ENCODE results near the gene LYZL4. TPM values are rescaled to one million over a fixed set of nuclear protein-coding genes. Genes with fewer than 3 reads are reported as not detected.

LYZL4 gene
- total RNA-seq, 2 donors from 2014 or later, result not detected

DNA sequence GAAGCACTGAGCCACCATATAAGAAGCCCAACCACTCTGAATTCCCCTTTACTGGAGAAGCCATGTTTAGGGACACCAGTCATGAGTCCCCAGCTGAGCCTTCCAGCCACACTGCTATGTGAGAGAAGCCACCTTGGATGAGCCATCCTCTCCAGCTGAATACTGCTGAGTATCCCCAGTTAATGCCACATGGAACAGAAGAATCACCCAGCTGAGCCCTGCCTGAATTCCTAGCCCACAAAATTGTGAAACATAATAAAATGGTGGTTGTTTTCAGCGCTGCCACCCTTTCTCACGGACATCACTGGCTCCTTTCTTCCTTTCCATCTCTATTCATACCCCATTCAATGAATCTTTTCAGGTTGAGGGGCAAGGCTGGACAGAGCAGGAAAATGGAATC is 22.1 kb upstream of the LYZL4 start:
- intact Hi-C loops (cut with DNase I, micrococcal nuclease), result no loop called here
- ATAC-seq (no peak), DNase-seq (no peak)

DNA sequence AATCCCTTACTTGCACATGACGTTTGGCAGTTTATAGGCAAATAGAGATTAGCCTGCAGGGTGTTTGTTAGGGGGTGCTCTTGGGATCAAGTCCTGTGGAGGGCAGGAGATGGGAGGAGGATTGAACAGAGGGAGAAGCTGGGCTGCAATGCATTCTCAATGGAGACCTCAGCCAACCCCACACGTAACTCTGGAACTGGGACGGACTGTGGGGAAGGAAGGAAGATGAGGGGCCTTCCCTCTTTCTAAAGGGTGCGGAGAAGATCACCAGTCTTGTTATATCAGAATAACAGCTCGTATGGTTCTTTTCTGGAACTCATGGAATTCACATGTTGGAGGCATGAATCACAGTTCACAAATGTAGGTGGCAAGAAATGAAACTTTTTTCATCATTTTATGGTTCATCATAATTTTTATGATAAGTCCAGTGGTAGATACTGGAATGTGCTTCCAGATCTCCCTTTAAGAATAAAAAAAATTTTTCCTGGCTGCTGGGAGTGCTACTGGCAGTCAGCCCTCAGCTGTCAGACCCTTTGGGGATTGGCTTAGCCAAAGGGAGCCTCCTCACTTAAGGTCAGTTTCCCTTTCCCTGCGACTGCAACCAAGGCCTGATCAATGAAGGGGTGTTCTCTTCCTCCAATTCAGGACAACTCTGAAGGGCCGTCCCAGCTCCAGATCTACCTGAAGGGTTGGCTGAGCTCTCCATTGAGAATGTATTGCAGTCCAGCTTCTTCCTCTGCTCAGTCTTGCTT is 20.5 kb upstream of the LYZL4 start:
- ATAC-seq, result no peak
- DNase-seq, result no peak
- intact Hi-C loops (cut with DNase I, micrococcal nuclease), result no loop called here

DNA sequence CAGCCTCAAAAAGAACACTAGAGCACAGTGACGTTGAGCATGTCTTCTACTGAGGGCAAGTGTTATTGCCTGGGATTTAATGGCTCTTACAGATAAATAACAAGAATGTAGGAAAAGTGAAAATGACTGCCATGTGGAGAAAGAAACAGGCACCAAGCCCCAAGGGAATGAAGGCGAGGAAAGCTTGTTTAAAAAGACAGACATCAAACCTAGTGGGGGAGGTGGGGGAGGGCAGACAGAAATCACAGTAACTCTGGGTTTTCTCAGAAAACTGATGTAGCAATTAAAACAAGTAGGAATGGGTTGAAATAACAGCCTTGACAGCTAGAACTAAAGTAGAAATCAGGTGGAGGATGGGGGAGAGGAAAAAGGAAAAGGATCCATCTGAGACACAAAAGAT is 18.4 kb upstream of the LYZL4 start:
- DNase-seq, result no peak
- ATAC-seq, result no peak
- intact Hi-C loops (cut with DNase I, micrococcal nuclease), result no loop called here

DNA sequence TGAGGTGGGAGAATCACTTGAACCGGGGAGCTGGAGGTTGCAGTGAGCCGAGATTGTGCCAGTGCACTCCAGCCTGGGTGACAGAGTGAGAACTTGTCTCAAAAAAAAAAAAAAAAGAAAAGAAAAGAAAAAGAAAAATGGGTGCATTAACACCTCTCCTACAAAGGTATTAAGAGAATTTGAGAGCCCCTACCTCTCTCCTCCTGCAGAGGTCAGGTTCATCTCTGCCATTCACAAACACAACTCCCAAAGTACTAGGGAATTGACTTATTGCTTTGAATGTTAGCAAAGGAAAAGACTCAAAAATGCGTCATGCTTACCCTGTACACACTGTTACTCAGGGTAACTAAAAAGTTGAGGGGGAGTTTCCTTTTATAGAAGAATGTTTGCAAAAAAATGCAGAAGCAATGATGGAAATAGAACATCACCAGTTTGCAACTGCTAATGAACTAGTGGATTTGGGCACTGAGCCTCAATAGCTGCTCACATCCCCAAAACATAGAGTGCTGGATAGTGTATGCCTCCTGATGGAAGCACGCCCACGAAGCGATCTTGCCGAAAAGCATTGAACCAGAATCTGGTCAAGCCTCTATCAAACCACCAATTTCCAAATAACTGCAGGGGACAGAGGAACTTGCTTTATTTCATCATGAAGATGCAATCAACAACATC is 15.5 kb upstream of the LYZL4 start:
- intact Hi-C loops (cut with DNase I, micrococcal nuclease), result no loop called here
- no peak for ATAC-seq
- DNase-seq, result no peak

DNA sequence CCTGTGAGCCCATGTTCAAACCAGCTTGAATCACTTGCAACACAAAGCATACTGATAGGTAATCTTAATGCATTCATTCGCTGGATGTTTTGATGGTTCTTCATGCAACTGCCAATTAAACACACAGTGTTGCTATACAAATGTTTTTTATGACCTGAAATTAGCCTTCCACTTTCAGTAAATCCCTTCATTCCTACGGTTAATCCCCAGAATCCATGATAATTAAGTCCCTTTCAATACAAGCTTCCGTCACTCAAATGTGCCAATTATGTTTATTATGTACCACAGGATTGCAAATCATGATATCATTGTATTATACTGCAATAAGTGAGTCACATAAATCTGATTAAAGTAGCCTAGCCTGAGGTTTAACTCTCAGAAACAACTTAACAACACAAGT is 14.5 kb upstream of the LYZL4 start:
- intact Hi-C loops (cut with DNase I, micrococcal nuclease), result no loop called here
- no peak for ATAC-seq
- DNase-seq, result no peak

DNA sequence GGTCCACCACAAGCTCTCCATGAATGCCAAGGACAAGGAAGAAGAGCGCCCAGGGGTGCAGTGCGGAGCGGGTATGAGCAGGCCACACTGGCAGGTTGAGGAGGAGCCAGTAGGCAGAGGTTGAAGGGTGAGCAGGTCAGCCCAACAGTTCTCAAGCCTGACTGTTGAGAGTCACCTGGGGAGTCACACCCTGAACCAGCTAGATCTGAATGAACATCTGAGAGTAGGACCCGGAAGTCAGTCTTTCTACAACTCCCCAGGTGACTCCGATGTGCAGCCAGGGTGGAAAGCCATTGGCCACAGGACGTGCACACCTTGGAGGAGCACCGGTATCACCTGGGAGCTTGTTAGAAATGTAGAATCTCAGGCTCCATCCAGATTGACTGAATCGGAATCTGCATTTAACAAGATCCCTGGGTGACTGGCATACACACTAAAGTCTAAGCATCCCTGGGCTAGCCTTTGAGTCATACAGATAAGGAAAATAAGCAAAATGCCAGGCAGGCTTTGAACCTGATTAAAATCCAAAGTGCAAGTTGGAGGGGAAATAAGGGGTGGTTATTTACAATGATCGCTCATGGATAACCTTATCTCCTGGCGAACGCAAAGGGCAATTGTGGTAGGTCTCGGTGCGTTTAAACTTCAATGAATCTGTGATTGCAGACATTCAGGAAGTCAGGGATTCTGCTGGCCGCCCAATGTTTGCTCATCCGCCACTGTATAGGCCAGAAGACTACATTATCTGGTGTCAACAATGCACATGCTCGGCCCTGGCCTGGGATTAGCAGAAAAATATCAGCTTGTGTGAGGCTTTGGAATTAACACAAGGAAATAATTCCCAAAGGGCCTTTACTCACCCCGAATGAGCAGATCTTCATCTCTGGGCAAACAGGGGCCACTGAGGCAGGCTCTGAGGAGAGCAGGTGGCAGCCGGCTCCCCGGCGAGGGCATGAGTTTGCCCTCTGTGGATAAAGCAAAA is 11.7 kb upstream of the LYZL4 start:
- intact Hi-C loops (cut with DNase I, micrococcal nuclease), result no loop called here
- ATAC-seq (peak; percentile 50), DNase-seq (no peak)

DNA sequence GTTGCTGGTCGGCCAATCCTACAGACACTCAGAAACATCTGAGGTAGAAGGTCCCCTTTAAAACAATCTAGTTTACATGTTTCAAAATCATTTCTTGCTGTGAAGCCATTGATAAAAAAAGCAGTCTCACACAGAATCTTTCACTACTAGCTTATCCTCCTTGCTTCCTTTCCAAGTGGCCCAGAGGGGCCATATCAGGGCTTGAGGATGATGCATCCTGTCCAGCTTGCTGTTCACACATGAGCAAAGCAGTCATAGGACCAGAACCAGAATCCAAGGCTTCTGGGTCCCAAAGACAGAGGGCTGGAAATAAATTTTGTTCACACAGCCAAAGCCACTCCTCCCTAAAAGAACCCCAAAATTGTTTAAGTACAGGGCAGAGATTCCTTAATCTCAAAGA is 9.2 kb upstream of the LYZL4 start:
- intact Hi-C loops (cut with DNase I, micrococcal nuclease), result no loop called here
- no peak for ATAC-seq
- DNase-seq, result no peak

DNA sequence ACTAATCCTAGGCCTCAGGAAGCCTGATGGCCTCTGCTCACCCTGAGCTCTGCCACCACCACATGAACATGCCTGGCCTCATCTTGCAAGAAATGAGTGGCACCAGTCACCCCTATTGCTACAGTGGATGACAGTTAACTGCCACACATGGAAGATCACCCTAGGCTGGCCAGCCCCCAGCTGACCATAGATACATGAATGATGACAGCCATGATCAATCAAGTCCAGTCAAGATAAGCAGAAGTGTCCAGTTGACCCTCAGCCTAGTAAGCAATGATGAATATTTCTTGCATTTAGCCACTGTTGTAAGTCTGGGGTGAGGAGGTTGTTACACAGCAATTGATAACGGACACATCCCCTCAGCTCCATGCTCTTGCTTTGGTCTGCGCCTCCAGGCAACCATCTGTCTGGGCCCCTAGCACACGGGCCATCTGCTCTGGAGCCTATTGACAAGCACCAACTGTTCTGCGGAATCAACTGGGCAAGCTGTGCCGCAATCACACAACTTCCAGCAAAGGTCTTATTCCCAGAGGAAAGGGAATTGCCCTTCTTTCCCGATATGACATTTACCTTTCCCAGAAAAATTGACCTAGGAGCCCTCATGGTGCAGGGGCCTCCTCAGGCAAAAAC is 2.2 kb upstream of the LYZL4 start:
- DNase-seq (no peak), ATAC-seq (no peak)
- intact Hi-C loops (cut with DNase I, micrococcal nuclease), result no loop called here

DNA sequence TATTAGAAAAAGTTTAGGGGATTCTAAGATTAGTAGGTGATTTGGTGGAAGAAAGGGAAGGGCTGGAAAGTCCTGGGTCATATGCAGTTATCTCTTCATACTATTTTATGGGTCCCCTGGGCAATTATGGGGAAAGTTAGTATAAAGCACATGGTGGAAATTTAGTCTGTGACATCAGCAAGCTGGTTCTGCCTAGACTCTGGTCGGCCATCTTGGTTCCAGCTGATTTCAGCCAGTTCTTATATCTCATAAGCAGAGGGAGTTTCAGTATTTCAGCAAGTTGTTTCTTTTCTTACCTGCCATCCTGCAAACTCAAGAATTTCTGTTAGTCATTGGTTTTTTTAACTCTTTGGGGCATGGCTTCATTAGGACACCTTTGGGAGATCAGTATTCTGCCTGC is 1.0 kb upstream of the LYZL4 start:
- DNase-seq (no peak), ATAC-seq (no peak)
- intact Hi-C loops (cut with DNase I, micrococcal nuclease), result no loop called here

DNA sequence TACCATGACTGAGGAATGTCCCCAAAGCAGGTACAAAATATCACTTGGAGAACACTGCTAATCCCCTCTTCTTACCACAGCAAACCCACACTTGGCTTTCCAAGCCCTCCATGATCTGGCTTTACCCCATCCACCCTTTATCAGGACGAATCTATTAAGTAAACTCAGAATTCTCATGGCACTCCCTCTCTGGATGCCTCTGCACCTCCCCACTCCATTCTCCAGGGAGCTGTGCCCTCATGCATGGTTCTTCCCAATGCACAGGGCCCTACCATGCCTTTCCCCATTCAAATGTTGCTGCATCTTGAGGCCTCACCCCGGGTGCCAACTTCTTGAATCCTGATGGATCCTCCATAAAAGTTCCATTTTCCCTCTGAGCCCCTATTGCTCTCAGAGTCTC is 2.3 kb downstream of the LYZL4 start:
- DNase-seq (no peak), ATAC-seq (no peak)
- intact Hi-C loops (cut with DNase I, micrococcal nuclease), result no loop called here

DNA sequence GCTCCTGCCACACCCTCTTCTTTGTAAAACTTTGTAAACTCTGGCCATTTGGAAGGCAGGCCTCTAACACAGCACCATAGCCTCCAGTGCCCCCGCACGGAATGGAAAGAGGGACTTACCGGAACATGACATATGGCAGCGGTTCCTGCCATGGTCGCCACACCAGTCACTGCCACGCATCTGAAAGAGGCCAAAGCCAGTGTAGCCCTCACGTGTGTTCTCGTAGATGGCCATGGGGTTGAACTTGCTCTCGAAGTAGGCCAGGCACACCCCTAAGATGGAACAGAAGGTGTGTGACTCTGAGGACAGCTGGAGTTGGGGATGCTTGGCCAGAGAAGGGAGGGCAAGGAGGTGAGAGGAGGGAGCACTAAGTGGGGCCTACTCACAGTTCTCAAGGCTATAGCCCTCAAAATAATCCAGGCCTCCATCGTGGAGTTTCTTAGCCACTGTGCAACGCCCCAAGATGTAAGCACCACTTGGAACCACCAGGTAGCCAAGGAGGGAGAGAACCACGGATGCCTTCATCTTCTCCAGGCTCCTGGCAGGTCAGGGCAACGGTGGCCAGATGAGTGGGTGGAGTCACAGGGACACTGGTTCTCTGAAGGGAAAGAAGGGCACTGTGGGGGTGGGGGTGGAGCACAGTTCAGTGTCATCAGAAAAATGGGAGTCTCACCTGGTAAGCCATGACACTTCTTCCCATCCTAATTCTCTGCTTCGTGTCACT is 3.5 kb downstream of the LYZL4 start:
- DNase-seq (no peak), ATAC-seq (no peak)
- intact Hi-C loops (cut with DNase I, micrococcal nuclease), result no loop called here

DNA sequence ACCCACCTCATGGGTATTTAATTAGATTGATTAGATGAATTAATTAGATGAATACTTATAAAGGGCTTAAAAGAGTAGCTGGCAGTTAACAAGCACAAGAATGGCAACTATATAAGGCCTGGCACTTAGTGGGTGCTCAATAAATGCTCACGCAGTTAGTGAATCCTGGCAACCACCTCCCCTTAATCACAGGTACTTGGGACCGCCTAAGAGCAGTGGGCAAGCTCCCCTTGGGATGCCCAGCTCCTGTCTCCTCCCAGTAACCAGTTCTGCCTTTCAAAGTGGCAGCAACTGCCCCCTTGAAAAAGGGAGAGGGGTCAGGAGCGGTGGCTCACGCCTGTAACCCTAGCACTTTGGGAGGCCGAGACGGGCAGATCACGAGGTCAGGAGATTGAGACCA is 4.6 kb downstream of the LYZL4 start:
- no peak for DNase-seq
- intact Hi-C loops (cut with DNase I, micrococcal nuclease), result no loop called here
- ATAC-seq, result no peak

DNA sequence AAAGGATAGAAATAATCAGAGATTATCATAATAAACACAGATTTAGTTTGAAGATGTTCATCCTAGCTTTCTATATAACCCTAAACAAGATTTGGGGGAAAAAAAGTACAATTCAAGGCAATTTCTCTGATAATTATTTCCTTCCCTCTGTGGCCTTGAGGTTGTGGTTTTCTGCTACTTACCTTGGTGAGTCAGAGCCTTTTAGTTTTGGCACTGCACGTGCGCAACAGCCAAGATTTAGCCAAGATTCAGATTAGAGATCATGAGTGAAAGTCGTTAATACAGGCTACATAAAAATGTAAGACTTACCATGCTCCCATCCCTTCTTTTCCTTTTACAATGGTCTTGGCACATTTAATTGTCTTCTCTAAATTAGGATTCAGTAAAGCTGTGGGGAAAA is 6.7 kb downstream of the LYZL4 start:
- intact Hi-C loops (cut with DNase I, micrococcal nuclease), result no loop called here
- ATAC-seq (no peak), DNase-seq (no peak)

DNA sequence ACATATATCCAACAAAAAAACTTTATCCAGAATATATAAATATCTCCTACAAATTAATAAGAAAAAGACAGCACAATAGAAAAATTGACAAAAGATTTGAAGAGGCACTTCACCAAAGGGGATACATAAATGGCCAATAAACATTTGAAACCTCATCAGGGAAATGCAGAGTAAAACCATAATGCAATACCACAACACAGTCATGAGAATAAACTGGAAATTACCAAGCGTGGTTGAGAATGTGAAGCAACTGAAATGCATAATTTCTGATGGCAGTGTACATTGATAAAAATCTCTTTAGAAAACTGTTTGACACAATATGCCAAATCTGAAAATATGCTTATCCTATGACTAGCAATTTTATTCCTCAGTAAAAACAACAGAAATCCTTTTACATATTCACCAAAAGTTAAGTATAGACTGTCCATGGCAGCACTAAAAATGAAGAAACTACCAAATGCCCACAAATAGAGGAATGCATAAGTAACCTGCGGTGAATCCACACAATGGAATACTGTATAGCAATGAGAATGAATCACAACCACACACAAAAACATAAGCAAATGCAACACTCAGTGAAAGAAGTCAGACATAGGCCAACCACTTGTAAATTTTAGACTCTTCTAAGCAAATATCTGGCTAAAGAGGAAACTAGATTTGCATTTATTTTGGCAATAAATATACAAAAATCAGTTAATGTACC is 7.9 kb downstream of the LYZL4 start:
- ATAC-seq, result no peak
- intact Hi-C loops (cut with DNase I, micrococcal nuclease), result no loop called here
- no peak for DNase-seq

DNA sequence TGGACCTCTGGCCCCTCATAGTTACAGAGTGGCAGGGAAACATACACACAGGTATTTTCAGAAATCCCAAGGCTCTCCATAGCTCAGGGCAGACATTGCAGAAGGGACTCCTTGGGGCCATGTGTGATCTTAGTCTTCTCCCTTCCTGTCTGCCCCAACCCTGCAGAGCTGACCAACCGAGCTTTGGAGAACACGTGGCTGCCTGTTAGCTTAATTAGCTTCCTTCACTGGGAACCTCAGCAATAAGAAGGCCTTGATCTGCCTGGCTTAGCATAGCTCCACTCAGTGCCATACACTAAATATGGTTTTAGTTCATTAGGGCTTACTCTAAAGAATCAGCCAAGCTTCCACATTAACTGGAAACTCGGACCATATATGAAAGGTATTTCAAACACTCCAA is 12.3 kb downstream of the LYZL4 start:
- DNase-seq, result no peak
- intact Hi-C loops (cut with DNase I, micrococcal nuclease), result no loop called here
- no peak for ATAC-seq

DNA sequence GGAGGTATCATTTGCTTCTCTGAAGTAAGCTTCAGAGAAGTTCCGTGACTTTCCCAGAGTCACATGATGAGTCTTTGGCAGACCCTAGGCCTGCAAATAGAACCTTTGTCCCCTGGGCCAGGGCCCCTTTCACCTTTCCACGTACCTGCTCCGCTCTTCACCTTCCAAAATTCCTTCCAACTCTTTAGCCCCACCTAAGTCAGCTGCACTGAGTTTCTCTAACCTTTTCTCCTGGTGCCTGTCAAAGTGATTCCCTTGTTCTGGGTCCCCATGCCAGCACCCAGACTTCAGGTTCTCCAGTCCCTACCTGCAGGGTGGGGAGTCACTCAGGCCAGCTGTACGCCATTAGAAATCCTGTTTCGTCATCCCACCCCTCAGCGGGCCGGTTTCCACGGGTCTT is 12.8 kb downstream of the LYZL4 start:
- no peak for ATAC-seq
- DNase-seq, result no peak
- intact Hi-C loops (cut with DNase I, micrococcal nuclease), result no loop called here

DNA sequence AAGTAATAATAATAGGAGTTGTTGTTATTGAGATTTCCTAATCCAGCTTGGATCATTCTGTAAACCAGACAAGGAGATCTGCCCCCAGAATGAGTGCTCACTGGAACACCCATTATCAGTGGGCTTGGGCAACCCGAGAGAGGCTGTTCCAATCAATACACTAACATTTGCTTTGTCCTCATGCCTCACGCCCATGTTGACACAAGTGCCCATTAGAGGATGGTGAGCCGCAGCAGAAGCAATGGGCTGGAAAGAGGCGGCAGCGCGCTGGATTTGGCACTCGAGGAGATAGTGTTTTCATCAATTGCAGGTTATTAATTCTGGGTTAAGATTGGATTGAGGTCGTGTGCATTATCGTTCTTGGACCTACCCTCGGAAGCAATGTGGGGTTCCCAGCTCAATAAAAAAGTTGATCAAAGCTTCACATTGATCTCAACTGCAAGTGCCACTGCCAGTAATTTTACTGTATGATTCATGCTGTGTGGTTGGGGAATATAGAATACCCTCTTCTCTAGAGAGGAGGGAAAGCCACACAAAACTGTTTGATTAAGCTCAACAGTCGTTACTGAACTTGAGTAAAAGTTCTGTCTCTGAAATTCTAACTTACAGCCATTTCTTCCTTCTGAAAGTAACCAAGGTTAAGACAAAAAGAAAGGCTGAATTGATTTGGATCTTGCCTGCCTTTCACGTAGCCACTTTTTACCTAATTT is 15.7 kb downstream of the LYZL4 start:
- intact Hi-C loops (cut with DNase I, micrococcal nuclease), result no loop called here
- ATAC-seq, result no peak
- DNase-seq, result no peak
